Skeletal muscle satellite cell (primary cell): Measurements from ENCODE around the gene B3GLCT.

Source experiments
- H3K27me3 ChIP-seq: 2 replicates; pipeline ENCODE4 v1.7.0; 2013; ENCODE audit warnings: low read length; ENCODE audit not compliant: control insufficient read depth, insufficient read depth
- H3K36me3 ChIP-seq: 2 replicates; pipeline ENCODE4 v1.7.0; 2013; ENCODE audit warnings: mild to moderate bottlenecking, control low read depth, low read length; ENCODE audit not compliant: insufficient read depth
- H3K4me1 ChIP-seq: 2 replicates; pipeline ENCODE4 v1.7.0; 2013; ENCODE audit warnings: low read length; ENCODE audit not compliant: control insufficient read depth, insufficient read depth
- H3K4me2 ChIP-seq: 2 replicates; pipeline ENCODE4 v1.7.0; 2013; ENCODE audit warnings: mild to moderate bottlenecking, low read length
- H3K4me3 ChIP-seq: 2 replicates; pipeline ENCODE4 v1.7.0; 2013; ENCODE audit warnings: low read length
- H3K9ac ChIP-seq: 2 replicates; pipeline ENCODE4 v1.7.0; 2013; ENCODE audit warnings: mild to moderate bottlenecking, low read depth, low read length, moderate library complexity
- H3K9me3 ChIP-seq: replicated peaks from 2 replicates; pipeline ENCODE4 v1.7.0; 2013; ENCODE audit warnings: mild to moderate bottlenecking, control low read depth, low read length

The B3GLCT gene

DNA sequence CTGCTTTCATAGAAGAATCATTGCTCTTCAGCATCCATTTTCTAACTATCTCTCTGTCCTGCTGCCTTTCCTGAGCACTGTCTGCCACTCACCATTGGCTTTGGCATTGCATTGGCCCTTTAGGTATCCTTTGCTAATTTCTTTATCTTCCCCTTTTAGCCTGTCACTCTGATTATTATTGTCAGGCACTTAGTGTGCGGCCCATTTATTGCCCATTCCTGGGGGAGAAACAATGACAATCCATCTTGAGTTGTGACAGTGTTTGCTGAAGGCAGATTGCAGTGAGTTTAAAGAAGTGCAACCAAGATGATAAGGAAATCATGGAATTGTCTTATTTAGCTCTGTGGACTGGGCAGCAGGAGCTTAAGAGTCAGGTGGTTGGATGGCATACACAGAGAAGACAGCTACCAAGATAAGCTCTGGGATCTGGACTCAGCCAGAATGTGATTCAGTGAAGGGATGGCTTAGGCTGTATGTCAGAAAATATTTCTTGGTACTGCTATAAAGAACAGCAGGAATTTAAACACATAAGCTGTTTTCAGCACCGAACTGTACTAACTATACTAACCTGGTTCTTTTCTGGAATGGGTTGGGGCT lies 25.3 kb downstream of the B3GLCT start:
- no peaks in the 10 kb centered on the region for H3K9me3 ChIP-seq
- no peaks in the 10 kb centered on the region for H3K4me1 ChIP-seq
- H3K4me2 ChIP-seq: no peak overlapping the region
- H3K9ac ChIP-seq: no peak overlapping the region
- no peak overlapping the region for H3K4me3 ChIP-seq
- no peaks in the 10 kb centered on the region for H3K36me3 ChIP-seq
- H3K27me3 ChIP-seq: no peaks in the 10 kb centered on the region

DNA sequence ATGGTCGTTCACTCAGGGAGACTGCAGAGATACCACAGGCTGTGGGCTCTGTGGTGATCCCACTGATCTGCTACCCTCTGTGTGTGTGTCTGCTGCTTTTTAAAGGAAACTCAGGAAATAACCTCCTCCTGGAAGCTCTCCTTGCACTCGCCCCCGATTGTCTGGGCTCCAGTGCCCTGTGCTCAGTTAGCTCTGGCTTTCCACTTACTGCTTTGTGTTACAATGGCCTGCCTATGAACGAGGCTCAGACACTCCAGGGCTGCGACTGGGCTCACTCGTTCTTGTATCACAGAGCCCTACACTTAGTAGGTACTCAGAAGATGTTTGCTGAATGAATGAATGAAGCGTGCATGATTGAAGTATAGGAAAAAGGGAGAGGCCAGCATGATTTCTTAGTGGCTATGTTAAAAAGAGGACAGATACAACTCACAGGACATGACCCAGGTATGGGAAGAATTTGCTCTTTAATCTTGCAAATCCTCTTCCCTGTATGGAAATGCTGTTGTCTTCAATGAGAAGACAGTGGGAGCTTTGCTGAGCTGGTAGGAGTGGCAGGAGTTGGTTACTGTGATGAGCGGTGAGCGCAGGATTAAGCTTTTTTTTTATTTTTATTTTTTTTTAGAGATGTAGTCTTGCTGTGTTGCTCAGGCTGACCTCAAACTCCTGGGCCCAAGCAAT lies 26.4 kb downstream of the B3GLCT start:
- H3K4me2 ChIP-seq: no peak overlapping the region
- H3K4me3 ChIP-seq: no peak overlapping the region
- H3K9ac ChIP-seq: no peak overlapping the region
- no peaks in the 10 kb centered on the region for H3K27me3 ChIP-seq
- no peaks in the 10 kb centered on the region for H3K36me3 ChIP-seq
- no peaks in the 10 kb centered on the region for H3K4me1 ChIP-seq
- no peaks in the 10 kb centered on the region for H3K9me3 ChIP-seq

DNA sequence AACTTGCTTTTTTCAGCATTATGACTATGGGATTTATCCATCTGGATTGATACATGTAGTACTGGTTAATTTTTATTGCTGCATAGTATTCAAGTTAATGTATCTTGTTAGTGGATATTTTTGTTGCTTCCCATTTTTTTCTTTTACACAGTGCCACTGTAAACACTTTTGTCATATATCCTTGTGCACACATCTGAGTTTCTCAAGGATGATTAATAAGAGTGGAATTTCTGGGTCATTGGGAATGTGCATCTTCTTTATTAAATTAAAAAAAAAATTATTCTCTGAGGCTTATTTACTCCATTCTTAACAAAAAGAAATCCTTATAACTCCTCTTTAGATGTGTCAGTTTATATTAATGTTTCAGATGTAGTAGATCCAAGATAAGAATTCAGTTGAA lies 27.3 kb downstream of the B3GLCT start:
- Histone ChIP-seq H3K4me1 (no peaks in the 10 kb centered on the region), H3K4me3 (no peak overlapping the region), H3K27me3 (no peaks in the 10 kb centered on the region), H3K36me3 (no peaks in the 10 kb centered on the region), H3K4me2 (no peak overlapping the region), H3K9ac (no peak overlapping the region), H3K9me3 (no peaks in the 10 kb centered on the region)

DNA sequence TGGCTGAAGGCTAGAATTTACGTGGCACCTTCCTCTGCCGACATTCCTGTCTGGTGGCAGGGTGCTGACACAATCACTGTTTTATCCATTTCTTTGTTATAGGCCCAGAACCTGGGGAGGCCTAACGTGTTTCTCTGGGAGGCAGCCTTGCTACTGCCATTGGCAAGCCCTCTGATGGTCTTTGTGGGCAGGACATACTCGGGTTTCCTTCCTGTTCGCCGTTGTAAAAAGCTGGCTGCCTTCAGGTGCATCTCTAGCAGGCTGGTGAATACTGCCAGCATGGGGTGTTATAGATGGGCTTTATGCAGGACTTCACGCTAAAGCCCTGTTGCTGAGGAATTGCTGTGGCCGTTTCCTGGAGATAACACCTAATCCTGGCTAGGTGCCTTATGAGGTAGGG lies 28.1 kb downstream of the B3GLCT start:
- no peaks in the 10 kb centered on the region for H3K27me3 ChIP-seq
- H3K9me3 ChIP-seq: no peaks in the 10 kb centered on the region
- no peak overlapping the region for H3K4me3 ChIP-seq
- H3K4me1 ChIP-seq: no peaks in the 10 kb centered on the region
- no peak overlapping the region for H3K9ac ChIP-seq
- H3K36me3 ChIP-seq: no peaks in the 10 kb centered on the region
- H3K4me2 ChIP-seq: no peak overlapping the region

DNA sequence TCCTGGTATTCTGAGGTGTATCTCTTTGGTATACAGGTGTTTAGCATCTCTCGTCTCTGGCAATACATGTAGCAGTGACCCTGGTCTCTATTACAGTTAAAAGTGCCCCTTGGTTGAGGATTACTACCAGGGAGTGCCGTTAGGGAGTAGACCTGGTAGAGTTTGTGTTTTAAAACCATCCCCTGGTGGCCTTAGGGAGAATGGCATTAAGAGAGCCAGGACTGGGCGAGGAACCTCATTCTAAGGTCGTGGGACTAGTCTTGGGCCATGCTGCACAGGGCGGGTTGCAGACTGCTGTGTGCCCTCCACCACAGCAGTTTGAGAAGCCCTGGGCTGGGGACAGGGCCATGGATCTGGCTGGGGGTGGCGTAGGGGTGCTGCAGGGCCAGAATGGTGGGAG lies 35.0 kb downstream of the B3GLCT start:
- H3K36me3 ChIP-seq: no peaks in the 10 kb centered on the region
- H3K4me1 ChIP-seq: no peaks in the 10 kb centered on the region
- no peaks in the 10 kb centered on the region for H3K27me3 ChIP-seq
- no peaks in the 10 kb centered on the region for H3K9me3 ChIP-seq
- no peak overlapping the region for H3K4me2 ChIP-seq
- no peak overlapping the region for H3K4me3 ChIP-seq
- no peak overlapping the region for H3K9ac ChIP-seq

DNA sequence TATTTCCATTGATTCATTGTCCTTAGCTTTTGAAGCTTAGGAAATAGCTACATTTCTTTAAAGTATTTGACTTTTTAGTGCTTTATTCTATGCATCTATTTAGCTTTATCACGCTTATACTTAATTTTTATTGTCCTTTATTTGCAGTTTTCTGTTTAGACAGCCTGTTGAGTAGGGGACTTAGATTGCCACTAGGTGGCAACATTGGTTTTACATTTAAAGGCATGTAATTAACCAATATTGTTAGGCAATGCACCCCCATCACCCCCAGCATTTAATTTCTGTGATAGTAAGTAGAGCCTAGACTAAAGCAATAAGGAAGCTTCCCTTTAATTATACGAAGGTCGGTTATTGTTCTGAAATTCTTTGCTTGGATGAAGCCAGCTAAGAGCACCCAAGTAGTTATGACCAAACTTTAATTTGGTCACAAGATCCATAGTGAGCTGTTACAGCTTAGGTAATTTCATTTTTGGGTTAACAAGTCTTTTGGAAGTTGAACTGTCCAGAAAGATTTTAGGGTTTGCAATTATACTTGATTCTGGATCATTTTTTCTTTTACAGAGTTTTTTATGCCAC lies 36.5 kb downstream of the B3GLCT start:
- Histone ChIP-seq H3K36me3 (no peaks in the 10 kb centered on the region), H3K27me3 (no peaks in the 10 kb centered on the region)

DNA sequence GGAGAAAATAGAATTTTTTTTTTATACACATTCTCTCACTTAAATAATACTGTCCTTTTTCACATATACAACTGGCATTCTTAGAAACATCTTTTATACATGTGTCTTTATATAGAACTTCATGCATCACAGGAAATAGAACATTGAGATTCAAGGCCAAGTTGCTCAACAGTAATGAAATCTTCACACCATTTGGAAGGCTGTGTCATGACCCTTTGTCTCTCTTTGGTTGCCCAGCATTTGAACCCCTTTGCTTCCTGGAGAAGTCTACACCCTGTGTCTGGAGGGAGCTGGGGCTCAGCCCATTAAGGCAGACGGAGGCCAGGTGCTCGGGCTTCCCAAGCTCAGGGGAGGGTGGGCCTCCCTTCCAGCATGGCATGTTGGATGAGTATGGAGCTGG lies 41.1 kb downstream of the B3GLCT start:
- Histone ChIP-seq H3K27me3 (no peaks in the 10 kb centered on the region), H3K9ac (no peak overlapping the region), H3K9me3 (no peaks in the 10 kb centered on the region), H3K36me3 (no peaks in the 10 kb centered on the region), H3K4me2 (no peak overlapping the region), H3K4me3 (no peak overlapping the region), H3K4me1 (no peaks in the 10 kb centered on the region)

More for the DNA sequence above, 36.5 kb downstream of the B3GLCT start:
- Histone ChIP-seq H3K4me1 (no peaks in the 10 kb centered on the region), H3K9ac (no peak overlapping the region), H3K4me3 (no peak overlapping the region), H3K4me2 (no peak overlapping the region), H3K9me3 (no peaks in the 10 kb centered on the region)

DNA sequence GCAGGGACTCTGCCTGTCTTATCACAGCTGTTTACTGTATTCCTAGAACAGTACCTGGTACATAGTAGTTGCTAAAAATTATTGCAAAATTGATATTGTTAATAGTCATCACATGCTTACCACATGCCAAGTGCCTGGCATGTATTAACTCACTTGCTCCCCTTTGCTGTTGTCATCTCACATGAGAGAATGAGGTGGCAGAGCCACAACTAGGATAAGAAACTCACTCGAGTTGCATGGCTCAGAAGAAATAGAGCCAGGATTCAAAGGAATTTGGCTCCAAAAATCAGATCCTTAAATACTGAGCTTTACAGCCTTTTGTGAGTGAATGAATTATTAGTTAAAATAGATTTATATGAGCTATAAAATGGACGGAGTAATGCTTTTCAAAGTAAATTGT lies 42.6 kb downstream of the B3GLCT start:
- no peaks in the 10 kb centered on the region for H3K4me1 ChIP-seq
- H3K36me3 ChIP-seq: no peaks in the 10 kb centered on the region
- H3K4me3 ChIP-seq: no peak overlapping the region
- H3K9me3 ChIP-seq: no peaks in the 10 kb centered on the region
- H3K4me2 ChIP-seq: no peak overlapping the region
- no peaks in the 10 kb centered on the region for H3K27me3 ChIP-seq
- H3K9ac ChIP-seq: no peak overlapping the region

DNA sequence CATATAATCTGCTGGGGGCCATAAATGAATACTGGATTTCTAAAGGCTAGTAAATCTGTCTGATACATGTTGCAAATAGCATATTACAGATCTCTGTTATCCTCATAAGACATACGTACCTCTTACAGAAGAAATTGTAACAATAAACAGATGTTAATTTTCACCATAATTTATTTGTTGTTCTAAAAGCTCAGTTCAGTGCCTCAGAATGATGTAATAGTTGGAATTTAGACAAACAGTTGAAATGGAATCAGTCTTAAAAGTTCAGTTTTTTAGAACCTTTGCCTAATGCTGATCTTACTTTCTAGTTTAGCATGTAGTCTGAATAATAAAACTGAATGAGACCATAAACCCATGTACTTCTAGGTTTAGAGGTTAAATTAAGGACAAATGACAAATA lies 43.1 kb downstream of the B3GLCT start:
- Histone ChIP-seq H3K9me3 (no peaks in the 10 kb centered on the region), H3K4me1 (no peaks in the 10 kb centered on the region), H3K4me3 (no peak overlapping the region), H3K9ac (no peak overlapping the region), H3K36me3 (no peaks in the 10 kb centered on the region), H3K4me2 (no peak overlapping the region), H3K27me3 (no peaks in the 10 kb centered on the region)

DNA sequence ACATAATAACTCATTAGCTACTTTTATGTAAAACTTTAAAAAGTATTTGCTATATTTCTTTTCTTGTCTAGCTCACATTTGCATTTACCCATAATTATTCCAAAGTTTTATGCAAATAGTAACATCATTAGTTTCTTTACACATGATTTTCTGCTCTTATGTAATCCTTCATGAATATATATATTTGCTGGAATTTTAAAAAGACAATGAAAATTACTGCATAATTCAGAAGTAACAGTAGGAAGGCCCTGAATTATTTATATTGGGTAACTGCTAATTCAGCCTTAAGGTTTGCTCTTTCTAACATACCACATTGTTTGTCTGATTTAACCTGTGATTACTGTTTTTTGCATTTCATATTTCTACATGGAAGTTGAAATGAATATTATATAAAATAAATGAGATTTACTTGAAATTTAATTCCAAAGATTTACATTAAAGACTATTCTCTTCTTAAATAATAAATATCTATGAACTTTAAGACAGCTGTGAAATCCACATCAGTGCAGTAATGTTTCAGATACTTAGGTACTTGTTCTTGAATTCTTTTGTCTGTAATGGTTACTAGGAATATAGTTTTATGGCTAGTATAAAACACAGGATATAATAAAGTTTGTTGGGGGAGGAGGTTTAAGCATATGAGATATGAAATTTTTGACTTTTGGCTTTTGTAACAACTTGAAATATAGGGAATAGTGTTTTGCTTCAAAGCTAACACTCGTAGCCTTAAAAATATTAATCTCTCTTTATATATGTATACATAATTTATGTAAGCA lies 46.0 kb downstream of the B3GLCT start:
- Histone ChIP-seq H3K27me3 (no peaks in the 10 kb centered on the region), H3K4me2 (no peak overlapping the region), H3K36me3 (no peaks in the 10 kb centered on the region), H3K9ac (no peak overlapping the region), H3K9me3 (no peaks in the 10 kb centered on the region), H3K4me1 (no peaks in the 10 kb centered on the region), H3K4me3 (no peak overlapping the region)

DNA sequence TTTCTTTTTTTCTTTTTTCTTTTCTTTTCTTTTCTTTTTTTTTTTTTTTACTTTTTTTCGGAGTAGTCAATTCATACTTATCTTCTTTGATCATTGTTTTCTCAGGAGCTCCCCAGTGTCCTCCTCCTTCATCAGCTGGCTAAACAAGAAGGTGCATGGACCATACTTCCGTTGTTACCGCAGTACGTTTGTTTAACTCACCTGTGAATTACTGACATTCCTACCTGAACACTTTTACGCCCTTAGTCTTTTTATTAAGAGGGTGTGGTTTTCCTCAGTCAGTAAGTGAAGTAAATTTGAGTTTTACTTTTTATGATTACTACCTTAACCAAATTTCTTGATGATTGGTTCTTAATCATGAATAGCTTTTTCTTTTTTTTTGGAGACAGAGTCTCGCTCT lies 47.1 kb downstream of the B3GLCT start:
- no peaks in the 10 kb centered on the region for H3K9me3 ChIP-seq

More for the DNA sequence above, 47.1 kb downstream of the B3GLCT start:
- H3K4me2 ChIP-seq: no peak overlapping the region
- no peaks in the 10 kb centered on the region for H3K36me3 ChIP-seq
- H3K4me3 ChIP-seq: no peak overlapping the region
- no peaks in the 10 kb centered on the region for H3K27me3 ChIP-seq
- no peak overlapping the region for H3K9ac ChIP-seq
- H3K4me1 ChIP-seq: no peaks in the 10 kb centered on the region
